SK-N-MC (cell line): Measurements from ENCODE around the gene IFT43.

ENCODE experiments used
- EZH2 ChIP-seq: fragments of 200-600 bp; sonication (generic); IDR thresholded peaks from one replicate; pipeline ENCODE4 v1.6.1; 2017; ENCODE audit warnings: antibody characterized with exemption
- FOXP2 ChIP-seq: optimal IDR thresholded peaks from 2 replicates; pipeline ENCODE3; 2011; ENCODE audit warnings: mild to moderate bottlenecking, moderate library complexity; ENCODE audit not compliant: insufficient read depth; ENCODE audit errors: extremely low read length, control extremely low read depth
- POLR2AphosphoS5 ChIP-seq: IDR thresholded peaks from 2 replicates; pipeline ENCODE4 v1.6.1; 2012; ENCODE audit warnings: mild to moderate bottlenecking, low read depth, low read length, borderline replicate concordance

GRCh38 chr14:76067536-76067935 lies 82.0 kb downstream of the IFT43 start:
- TF ChIP-seq POLR2AphosphoS5: no peak
- TF ChIP-seq EZH2: no peak
- no peak for TF ChIP-seq FOXP2
